ENCODE measurements around the gene FUZ.

The FUZ gene, protein sequence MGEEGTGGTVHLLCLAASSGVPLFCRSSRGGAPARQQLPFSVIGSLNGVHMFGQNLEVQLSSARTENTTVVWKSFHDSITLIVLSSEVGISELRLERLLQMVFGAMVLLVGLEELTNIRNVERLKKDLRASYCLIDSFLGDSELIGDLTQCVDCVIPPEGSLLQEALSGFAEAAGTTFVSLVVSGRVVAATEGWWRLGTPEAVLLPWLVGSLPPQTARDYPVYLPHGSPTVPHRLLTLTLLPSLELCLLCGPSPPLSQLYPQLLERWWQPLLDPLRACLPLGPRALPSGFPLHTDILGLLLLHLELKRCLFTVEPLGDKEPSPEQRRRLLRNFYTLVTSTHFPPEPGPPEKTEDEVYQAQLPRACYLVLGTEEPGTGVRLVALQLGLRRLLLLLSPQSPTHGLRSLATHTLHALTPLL

DNA sequence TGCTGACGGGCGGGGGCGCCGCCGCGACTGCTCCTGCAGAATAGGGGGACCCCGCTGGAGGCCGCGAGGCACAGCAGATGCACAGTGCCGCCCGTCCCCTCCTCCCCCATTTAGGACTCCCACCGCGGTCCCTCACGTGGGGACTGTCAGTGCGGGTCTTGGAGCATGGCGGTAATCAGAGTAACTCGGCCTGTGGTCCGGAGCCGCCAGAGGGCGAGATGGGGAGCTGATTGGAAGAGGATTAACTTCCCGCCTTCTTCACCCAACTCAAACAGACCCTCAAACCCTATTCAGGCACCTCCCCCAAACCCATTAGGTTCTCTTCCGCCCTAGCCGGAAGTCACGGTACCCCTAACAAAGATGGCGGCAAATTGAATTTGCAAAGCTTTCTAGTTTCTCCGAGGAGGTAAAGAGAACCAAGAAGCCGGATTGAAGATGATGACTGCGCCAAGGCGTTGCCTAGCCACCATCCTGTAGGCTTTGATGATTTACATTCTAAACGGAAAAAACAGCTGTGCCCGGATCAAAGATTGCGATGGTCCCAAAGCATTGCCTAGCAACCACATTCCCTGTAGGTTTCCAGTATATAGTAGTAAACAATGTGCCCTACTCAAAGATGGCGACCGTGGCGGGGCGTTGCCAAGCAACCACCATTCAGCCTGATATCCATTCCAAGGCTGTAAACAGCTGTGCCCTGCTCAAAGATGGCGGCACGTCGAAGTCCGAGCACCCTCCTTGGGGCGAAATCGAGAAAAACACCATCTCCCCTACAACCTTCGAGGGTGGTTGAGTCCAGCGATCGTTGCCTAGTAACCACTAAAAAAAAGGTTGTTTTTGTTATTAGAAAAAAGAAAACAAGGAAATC lies at the start of gene FUZ:
FUZ (minus strand) TSS at position 296 of the 865 bp plus-strand sequence; CDS start at position 110, 186 bp downstream.
- TF ChIP-seq, protein P1, sequence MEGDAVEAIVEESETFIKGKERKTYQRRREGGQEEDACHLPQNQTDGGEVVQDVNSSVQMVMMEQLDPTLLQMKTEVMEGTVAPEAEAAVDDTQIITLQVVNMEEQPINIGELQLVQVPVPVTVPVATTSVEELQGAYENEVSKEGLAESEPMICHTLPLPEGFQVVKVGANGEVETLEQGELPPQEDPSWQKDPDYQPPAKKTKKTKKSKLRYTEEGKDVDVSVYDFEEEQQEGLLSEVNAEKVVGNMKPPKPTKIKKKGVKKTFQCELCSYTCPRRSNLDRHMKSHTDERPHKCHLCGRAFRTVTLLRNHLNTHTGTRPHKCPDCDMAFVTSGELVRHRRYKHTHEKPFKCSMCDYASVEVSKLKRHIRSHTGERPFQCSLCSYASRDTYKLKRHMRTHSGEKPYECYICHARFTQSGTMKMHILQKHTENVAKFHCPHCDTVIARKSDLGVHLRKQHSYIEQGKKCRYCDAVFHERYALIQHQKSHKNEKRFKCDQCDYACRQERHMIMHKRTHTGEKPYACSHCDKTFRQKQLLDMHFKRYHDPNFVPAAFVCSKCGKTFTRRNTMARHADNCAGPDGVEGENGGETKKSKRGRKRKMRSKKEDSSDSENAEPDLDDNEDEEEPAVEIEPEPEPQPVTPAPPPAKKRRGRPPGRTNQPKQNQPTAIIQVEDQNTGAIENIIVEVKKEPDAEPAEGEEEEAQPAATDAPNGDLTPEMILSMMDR (IDR thresholded peaks at IDR 0.05; ENCODE audit: low read depth, low read length), result no peak
- peak within 1 kb of the TSS; percentile 60 for H3K4me3 ChIP-seq (ENCODE audit: low read depth, low read length)

DNA sequence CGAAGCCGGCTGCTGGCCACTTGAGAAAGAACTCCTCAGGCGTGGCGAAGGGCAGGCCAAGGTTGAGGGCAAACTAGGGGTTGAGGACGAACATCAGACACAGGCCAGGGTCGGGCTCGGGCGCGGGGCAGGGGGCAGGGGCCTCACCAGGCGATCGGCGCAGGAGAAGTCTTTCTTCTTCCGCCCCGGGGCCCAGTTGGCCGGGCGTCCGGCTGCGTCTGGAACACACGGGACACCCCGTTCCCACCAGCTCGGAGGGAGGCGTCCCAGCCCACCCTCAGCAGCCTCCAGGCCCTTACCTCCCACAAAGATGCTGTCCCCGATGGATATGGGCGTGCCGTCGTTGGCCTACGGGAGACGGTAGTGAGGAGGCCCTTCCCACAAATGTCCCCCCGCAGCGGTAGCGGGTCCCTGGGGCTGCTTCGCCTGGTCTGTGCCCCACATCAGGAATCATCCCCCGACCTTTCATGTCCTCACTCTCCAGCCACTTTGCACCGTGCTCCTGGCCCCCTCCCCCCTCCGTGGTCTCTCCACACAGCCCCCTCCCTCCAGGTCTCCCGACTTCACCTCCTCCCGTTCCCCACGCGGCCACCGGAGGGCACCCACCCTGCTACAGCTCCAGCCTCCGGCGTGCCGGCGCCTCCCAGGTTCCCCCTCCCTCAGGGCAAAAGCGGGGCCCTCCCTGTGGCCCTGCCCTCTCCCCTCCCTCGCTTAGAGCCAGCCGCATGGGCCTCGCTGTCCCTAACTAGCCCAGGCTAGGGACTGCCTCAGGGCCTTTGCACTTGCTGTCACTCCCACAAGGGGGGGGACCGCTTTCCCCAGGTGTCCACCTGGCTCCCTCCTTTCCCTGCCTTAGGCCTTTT lies 49.5 kb upstream of the FUZ start:
- no peak overlapping the region for H3K4me3 ChIP-seq (ENCODE audit: low read depth, low read length)
- TF ChIP-seq, protein P1 (IDR thresholded peaks at IDR 0.05; ENCODE audit: low read depth, low read length), result no peak

DNA sequence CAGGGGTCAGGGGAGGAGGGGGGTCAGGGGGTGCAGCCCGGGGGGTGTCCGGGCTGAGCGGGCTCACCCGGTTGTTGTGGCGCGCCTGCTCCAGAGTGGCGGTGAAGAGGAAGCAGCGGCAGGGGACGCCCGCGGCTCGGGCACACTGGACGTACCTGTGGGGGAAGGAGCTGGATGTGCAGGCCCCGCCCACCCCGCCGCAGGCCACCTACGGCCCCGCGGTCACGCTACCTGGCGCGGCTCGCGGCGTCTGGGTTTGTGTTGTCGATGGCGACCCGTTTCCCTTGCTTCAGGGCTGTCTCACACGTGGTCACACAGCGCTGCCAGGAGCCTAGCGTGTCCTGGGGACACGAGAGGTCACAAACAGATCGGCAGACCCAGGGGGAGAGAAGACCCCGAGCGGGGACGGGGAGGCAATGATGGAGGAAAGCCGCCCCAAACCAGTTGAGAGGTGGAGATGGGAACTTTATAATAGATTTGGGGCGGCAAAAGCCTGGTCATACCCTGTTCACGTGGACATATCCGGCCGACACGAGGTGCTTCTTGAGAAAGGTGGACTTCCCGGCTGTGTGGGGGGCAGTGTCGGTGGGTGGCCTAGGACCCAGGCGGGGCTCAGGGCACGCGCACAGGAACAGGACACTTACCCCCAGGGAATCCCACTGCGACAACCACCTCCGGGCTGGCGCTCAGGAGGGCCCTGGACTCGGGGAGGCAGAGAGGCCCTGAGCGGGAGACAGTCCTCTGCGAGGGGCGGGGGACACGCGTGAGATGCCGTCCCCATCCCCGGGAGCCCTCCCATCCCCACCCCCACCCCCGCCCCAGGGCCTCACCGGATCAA lies 48.7 kb upstream of the FUZ start:
- TF ChIP-seq, protein P1 (IDR thresholded peaks at IDR 0.05; ENCODE audit: low read depth, low read length), result no peak
- no peak overlapping the region for H3K4me3 ChIP-seq (ENCODE audit: low read depth, low read length)

DNA sequence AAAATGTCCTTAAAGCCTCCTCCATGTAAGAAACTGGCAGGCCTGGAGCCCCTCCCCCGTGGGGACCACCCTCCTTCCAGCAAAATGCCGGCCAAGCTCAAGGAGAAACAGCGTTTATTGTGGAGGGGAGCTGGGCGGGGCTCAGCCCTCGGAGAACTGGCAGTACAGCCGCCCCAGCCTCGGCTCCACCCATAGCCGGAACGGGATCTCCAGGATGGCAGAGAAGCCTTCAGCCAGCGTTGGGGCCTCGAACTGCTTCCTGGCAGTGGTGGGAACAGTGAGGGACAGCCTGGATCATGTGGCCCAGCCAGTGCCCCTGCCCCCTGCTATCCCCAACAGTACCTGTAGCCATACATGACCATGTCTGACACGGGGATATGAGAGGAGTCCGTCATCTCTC lies 48.0 kb upstream of the FUZ start:
- TF ChIP-seq, protein P1 (IDR thresholded peaks at IDR 0.05; ENCODE audit: low read depth, low read length), result no peak
- H3K4me3 ChIP-seq (ENCODE audit: low read depth, low read length), result no peak overlapping the region

DNA sequence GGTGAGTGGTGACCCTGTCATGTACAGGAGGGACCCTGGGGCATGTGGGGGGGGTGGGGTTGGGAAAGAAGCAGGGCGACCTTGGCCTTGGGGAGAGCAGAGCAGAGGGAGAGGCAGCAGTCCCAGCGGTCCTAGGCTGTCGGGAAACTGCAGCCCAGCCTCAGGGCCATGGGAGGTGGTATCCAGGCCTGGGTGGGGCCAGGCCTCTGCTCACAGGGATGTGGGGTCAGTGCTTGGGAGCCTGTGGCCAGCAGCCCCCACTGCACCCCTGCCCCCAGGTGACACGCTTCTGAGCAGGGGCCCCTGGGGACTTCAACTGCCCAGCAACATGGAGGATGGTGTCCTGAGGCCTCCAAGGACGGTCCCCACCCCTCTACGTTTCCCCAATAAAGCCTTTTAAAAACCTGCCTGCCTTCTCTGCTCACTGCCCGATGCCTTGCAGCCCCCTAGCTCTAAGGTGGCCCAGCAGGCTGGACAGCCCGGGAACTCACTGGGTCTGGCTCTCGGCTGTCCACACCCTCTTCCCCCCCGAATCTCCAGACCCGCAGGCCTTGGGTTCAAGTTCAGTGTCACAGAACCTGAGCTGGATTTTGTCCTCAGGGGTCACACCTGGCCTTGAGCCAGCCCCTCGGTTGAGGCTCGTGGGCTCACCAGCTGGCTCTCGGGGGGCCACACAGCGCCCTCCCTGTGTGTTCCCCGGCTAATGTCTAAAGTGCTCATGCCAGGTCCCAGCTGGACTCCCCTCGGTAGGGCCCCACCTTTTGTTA lies 47.4 kb upstream of the FUZ start:
- TF ChIP-seq, protein P1 (IDR thresholded peaks at IDR 0.05; ENCODE audit: low read depth, low read length), result no peak
- H3K4me3 ChIP-seq (ENCODE audit: low read depth, low read length), result no peak overlapping the region
